Measurements from ENCODE around the gene BTBD9. TPM values are rescaled to one million over a fixed set of nuclear protein-coding genes. Genes with fewer than 3 reads are reported as not detected.

The BTBD9 gene
- total and polyA plus RNA-seq, 2 donors (not counting 3 experiments of a cell fraction or from before 2014, with no cell fraction given), result 4.9 to 15.0 TPM

GRCh38 chr6:38504996-38505395 is 134.7 kb downstream of the BTBD9 start:
- no peak overlapping the region for H3K4me3 ChIP-seq (replicated peaks in 1 of 3; ENCODE audit: insufficient read depth in 1 of 3, low read depth in 1 of 3, low read length in 3 of 3)
- DNase-seq (ENCODE audit: low read depth, low spot score) (no peak), FAIRE-seq (no peak)
- H4K20me1 ChIP-seq (replicated peaks; ENCODE audit: control insufficient read depth, extremely low read depth, insufficient read depth, low read length), result no peaks in the 10 kb centered on the region
- H3K9me1 ChIP-seq (replicated peaks; ENCODE audit: control insufficient read depth, extremely low read depth, insufficient read depth, low read length), result no peaks in the 10 kb centered on the region
- CTCF ChIA-PET, result interaction anchor here (2.4 kb wide), 1 partner anchor 11 kb away, joined by 15 read pairs; no protein-coding TSS in a partner anchor
- no peak overlapping the region for H3K4me2 ChIP-seq (ENCODE audit: insufficient read depth, low read length)
- no peaks in the 10 kb centered on the region for H3K36me3 ChIP-seq (ENCODE audit: control insufficient read depth in 2 of 2, extremely low read depth in 1 of 2, insufficient read depth in 2 of 2, low read length in 2 of 2)
- no peaks in the 10 kb centered on the region for H3K9me3 ChIP-seq (replicated peaks; ENCODE audit: control insufficient read depth, insufficient read depth, low read length)
- intact Hi-C loops (cut with micrococcal nuclease) (no loop called here), dilution Hi-C loops (cut with MboI; ENCODE audit: extremely low pct_ligation_motif_present, low sequenced_read_pairs) (no loop called here)
- no peak overlapping the region for H3K9ac ChIP-seq (replicated peaks; ENCODE audit: extremely low read depth, insufficient read depth, low read length)
- H3K27ac ChIP-seq (ENCODE audit: insufficient read depth, low read depth, low read length), result no peak overlapping the region
- peaks cover 0 to 4% of the 10 kb centered on the region in 2 experiments for H3K27me3 ChIP-seq (ENCODE audit: control insufficient read depth in 2 of 2, insufficient read depth in 2 of 2, low read length in 2 of 2)
- POLR2A ChIA-PET, result no interaction called here
- no peaks in the 10 kb centered on the region for H3K79me2 ChIP-seq (ENCODE audit: control insufficient read depth, insufficient read depth, low read length)
- H3K4me1 ChIP-seq (ENCODE audit: control insufficient read depth, extremely low read depth, insufficient read depth, low read length), result no peaks in the 10 kb centered on the region
- H2AFZ ChIP-seq (ENCODE audit: low read depth, low read length), result no peak overlapping the region
- BruUV-seq (replicated peaks), result no TSS peak
- no peak for TF ChIP-seq EZH2 (IDR thresholded peaks at IDR 0.05; ENCODE audit: borderline replicate concordance, low read depth, low read length, severe bottlenecking)
- TF ChIP-seq FOS (IDR thresholded peaks at IDR 0.05; ENCODE audit: borderline replicate concordance, insufficient read depth, low read length), result no peak
- no peak for TF ChIP-seq GATA2 (IDR thresholded peaks at IDR 0.05; ENCODE audit: insufficient read depth, insufficient read length, low read depth, low read length)
- TF ChIP-seq MYC (IDR thresholded peaks at IDR 0.05; ENCODE audit: low read depth, low read length), result no peak
- TF ChIP-seq POLR2A (IDR thresholded peaks at IDR 0.05; ENCODE audit: low read depth, low read length), result no peak
- TF ChIP-seq POLR2AphosphoS5 (IDR thresholded peaks at IDR 0.05; ENCODE audit: insufficient read depth, low read depth, low read length), result no peak
- TF ChIP-seq MAX (IDR thresholded peaks at IDR 0.05; ENCODE audit: insufficient read depth, insufficient read length), result no peak
- TF ChIP-seq CTCF (IDR thresholded peaks at IDR 0.05; ENCODE audit: extremely low read depth in 1 of 2, insufficient read depth in 1 of 2, low read depth in 1 of 2, low read length in 2 of 2), result no peak
- TF ChIP-seq JUN (IDR thresholded peaks at IDR 0.05; ENCODE audit: borderline replicate concordance, insufficient read depth, insufficient read length, low read depth), result no peak

Measured in endothelial cell of umbilical vein (primary cell).